ENCODE measurements around the gene MED1. TPM values are rescaled to one million over a fixed set of nuclear protein-coding genes. Genes with fewer than 3 reads are reported as not detected.

Gene MED1
- total and polyA plus RNA-seq, 2 experiments from 2014 or later = 14.9 to 17.2 TPM

- Histone ChIP-seq H2AFZ (peak within 1 kb of the TSS; percentile 86), H3K27me3 (replicated peaks; ENCODE audit: insufficient read depth) (no peaks in the 10 kb centered on the region), H3K27ac (peak within 1 kb of the TSS; percentile 84), H3K4me3 (peak within 1 kb of the TSS; percentile 88), H3K79me2 (ENCODE audit: insufficient read depth) (peaks cover 45% of the 10 kb centered on the region), H3K9me3 (ENCODE audit: low read depth) (no peaks in the 10 kb centered on the region), H3K9me2 (ENCODE audit: insufficient read depth) (no peaks in the 10 kb centered on the region), H3K9ac (peak within 1 kb of the TSS; percentile 93), H3K4me2 (ENCODE audit: unreplicated experiment) (peak within 1 kb of the TSS; percentile 94), H3K36me3 (ENCODE audit: low read depth) (no peaks in the 10 kb centered on the region), H4K20me1 (ENCODE audit: insufficient read depth) (no peaks in the 10 kb centered on the region), H3F3A (ENCODE audit: insufficient read depth) (peaks cover 37% of the 10 kb centered on the region), H3K4me1 (ENCODE audit: insufficient read depth) (peaks cover 51% of the 10 kb centered on the region)
- DNase-seq = peak; percentile 95
- WGBS, 2 experiments (ENCODE audit: low coverage in 1 of 2, low lambda C conversion rate in 2 of 2, missing lambda C conversion rate in 2 of 2) = 0 to 2% methylated on average over 22 to 58 of the region's 86 CpGs
- TF ChIP-seq EZH2phosphoT487 (IDR thresholded peaks at IDR 0.05; ENCODE audit: insufficient read depth, low read depth) (no peak), EZH2 (IDR thresholded peaks at IDR 0.05; ENCODE audit: insufficient read depth, poor library complexity, severe bottlenecking) (no peak)
- in situ Hi-C loops (cut with MboI) = no loop called here
Observed at GRCh38 chr17:39401412-39402243, 49.4 kb downstream of the MED1 start, which contains the start of gene FBXL20. Gene FBXL20, minus strand, starts transcription at chr17:39401626. Its CDS starts 224 bp downstream, at chr17:39401402.

- Histone ChIP-seq H2AFZ (peak overlapping the region; percentile 86), H4K20me1 (ENCODE audit: insufficient read depth) (no peaks in the 10 kb centered on the region), H3K4me2 (ENCODE audit: unreplicated experiment) (peak overlapping the region; percentile 94), H3K4me1 (ENCODE audit: insufficient read depth) (peaks cover 42% of the 10 kb centered on the region), H3K9me2 (ENCODE audit: insufficient read depth) (no peaks in the 10 kb centered on the region), H3K79me2 (ENCODE audit: insufficient read depth) (peaks cover 53% of the 10 kb centered on the region), H3K27ac (peak overlapping the region; percentile 84), H3K9ac (peak overlapping the region; percentile 93), H3K4me3 (peak overlapping the region; percentile 88), H3K9me3 (ENCODE audit: low read depth) (no peaks in the 10 kb centered on the region), H3K36me3 (ENCODE audit: low read depth) (no peaks in the 10 kb centered on the region), H3K27me3 (replicated peaks; ENCODE audit: insufficient read depth) (no peaks in the 10 kb centered on the region), H3F3A (ENCODE audit: insufficient read depth) (peaks cover 29% of the 10 kb centered on the region)
- TF ChIP-seq EZH2phosphoT487 (IDR thresholded peaks at IDR 0.05; ENCODE audit: insufficient read depth, low read depth) = no peak
- TF ChIP-seq EZH2 (IDR thresholded peaks at IDR 0.05; ENCODE audit: insufficient read depth, poor library complexity, severe bottlenecking) = no peak
- in situ Hi-C loops (cut with MboI) = no loop called here
- DNase-seq = peak; percentile 66
- WGBS, 2 experiments (ENCODE audit: low coverage in 1 of 2, low lambda C conversion rate in 2 of 2, missing lambda C conversion rate in 2 of 2) = 1 to 2% methylated on average over 34 to 35 of the region's 46 CpGs
Observed at GRCh38 chr17:39400547-39401411, 50.3 kb downstream of the MED1 start.

- WGBS, 2 experiments (ENCODE audit: low coverage in 1 of 2, low lambda C conversion rate in 2 of 2, missing lambda C conversion rate in 2 of 2) = 28 to 30% methylated on average over 4 of the region's 4 CpGs
- Histone ChIP-seq H3K9me3 (ENCODE audit: low read depth) (no peaks in the 10 kb centered on the region), H3K79me2 (ENCODE audit: insufficient read depth) (peaks cover 63% of the 10 kb centered on the region), H3K4me1 (ENCODE audit: insufficient read depth) (peaks cover 32% of the 10 kb centered on the region), H3K4me2 (ENCODE audit: unreplicated experiment) (peak overlapping the region; percentile 94), H2AFZ (peak overlapping the region; percentile 86; the same call in 1 of the 2 replicates), H3K27ac (peak overlapping the region; percentile 84), H3K4me3 (peak overlapping the region; percentile 88), H3F3A (ENCODE audit: insufficient read depth) (peaks cover 19% of the 10 kb centered on the region), H3K9ac (peak overlapping the region; percentile 93), H3K36me3 (ENCODE audit: low read depth) (no peaks in the 10 kb centered on the region), H4K20me1 (ENCODE audit: insufficient read depth) (no peaks in the 10 kb centered on the region), H3K9me2 (ENCODE audit: insufficient read depth) (no peaks in the 10 kb centered on the region), H3K27me3 (replicated peaks; ENCODE audit: insufficient read depth) (no peaks in the 10 kb centered on the region)
- DNase-seq = no peak
- in situ Hi-C loops (cut with MboI) = no loop called here
- no peak for TF ChIP-seq EZH2phosphoT487 (IDR thresholded peaks at IDR 0.05; ENCODE audit: insufficient read depth, low read depth)
- TF ChIP-seq EZH2 (IDR thresholded peaks at IDR 0.05; ENCODE audit: insufficient read depth, poor library complexity, severe bottlenecking) = no peak
Observed at GRCh38 chr17:39399791-39400190, 51.3 kb downstream of the MED1 start.

- WGBS, 2 experiments (ENCODE audit: low coverage in 1 of 2, low lambda C conversion rate in 2 of 2, missing lambda C conversion rate in 2 of 2) = 26 to 48% methylated on average over 2 of the region's 2 CpGs
Observed at GRCh38 chr17:39393736-39394135, 57.3 kb downstream of the MED1 start.

More at GRCh38 chr17:39393736-39394135, 57.3 kb downstream of the MED1 start:
- no peak overlapping the region for H3K4me2 ChIP-seq (ENCODE audit: unreplicated experiment)
- TF ChIP-seq EZH2phosphoT487 (IDR thresholded peaks at IDR 0.05; ENCODE audit: insufficient read depth, low read depth) (no peak), EZH2 (IDR thresholded peaks at IDR 0.05; ENCODE audit: insufficient read depth, poor library complexity, severe bottlenecking) (no peak)
- no peaks in the 10 kb centered on the region for H3K36me3 ChIP-seq (ENCODE audit: low read depth)
- no peaks in the 10 kb centered on the region for H4K20me1 ChIP-seq (ENCODE audit: insufficient read depth)
- no peak overlapping the region for H3K9ac ChIP-seq
- no peaks in the 10 kb centered on the region for H3K9me2 ChIP-seq (ENCODE audit: insufficient read depth)
- H3K27me3 ChIP-seq (replicated peaks; ENCODE audit: insufficient read depth) = no peaks in the 10 kb centered on the region
- in situ Hi-C loops (cut with MboI) = no loop called here
- no peak overlapping the region for H3K27ac ChIP-seq
- peaks cover 98% of the 10 kb centered on the region for H3K79me2 ChIP-seq (ENCODE audit: insufficient read depth)
- no peak overlapping the region for H2AFZ ChIP-seq
- H3K4me3 ChIP-seq = no peak overlapping the region
- no peak for DNase-seq
- H3F3A ChIP-seq (ENCODE audit: insufficient read depth) = no peaks in the 10 kb centered on the region; the same call in none of the 2 replicates
- peaks cover 3% of the 10 kb centered on the region; the same call in 1 of the 2 replicates for H3K4me1 ChIP-seq (ENCODE audit: insufficient read depth)
- H3K9me3 ChIP-seq (ENCODE audit: low read depth) = no peaks in the 10 kb centered on the region

Measured in GM23248 (cell line).